Measurements from ENCODE around the gene CFAP46. TPM values are rescaled to one million over a fixed set of nuclear protein-coding genes. Genes with fewer than 3 reads are reported as not detected.

CFAP46 gene
- total and polyA plus RNA-seq, 4 donors, result 3.1 to 18.8 (median 7.1) TPM

GRCh38 chr10:132986978-132987377 lies 44.6 kb upstream of the CFAP46 start:
- Histone ChIP-seq H3K36me3 (ENCODE audit: control insufficient read depth in 4 of 4, insufficient read depth in 4 of 4, low read length in 4 of 4) (no peaks in the 10 kb centered on the region), H3K9me3 (ENCODE audit: control insufficient read depth in 4 of 4, insufficient read depth in 3 of 4, low read length in 3 of 4) (peaks cover 0 to 6% (median 0%) of the 10 kb centered on the region in 4 donors), H3K27ac (ENCODE audit: low read depth in 1 of 2, low read length in 1 of 2) (no peak overlapping the region), H3K4me3 (no peak overlapping the region), H3K9ac (ENCODE audit: insufficient read depth in 1 of 2, low read length in 2 of 2) (no peak overlapping the region), H3K4me1 (ENCODE audit: control insufficient read depth in 5 of 5, insufficient read depth in 5 of 5, low read length in 5 of 5) (peaks cover 0 to 8% (median 0%) of the 10 kb centered on the region in 5 donors), H3K27me3 (ENCODE audit: control insufficient read depth in 3 of 3, insufficient read depth in 3 of 3, low read length in 2 of 3) (peaks cover 0 to 9% (median 3%) of the 10 kb centered on the region in 3 donors)
- TF ChIP-seq CTCF (IDR thresholded peaks at IDR 0.05; ENCODE audit: control extremely low read depth, extremely low read depth), result no peak
- WGBS, 2 donors, result 79 to 84% methylated on average over 14 of the region's 14 CpGs
- DNase-seq (no peak), ATAC-seq (ENCODE audit: insufficient read depth, low FRiP score) (no peak)

- no peaks in the 10 kb centered on the region for H3K36me3 ChIP-seq (ENCODE audit: control insufficient read depth in 4 of 4, insufficient read depth in 4 of 4, low read length in 4 of 4)
- H3K9me3 ChIP-seq (ENCODE audit: control insufficient read depth in 4 of 4, insufficient read depth in 3 of 4, low read length in 3 of 4), result peaks cover 0 to 6% (median 0%) of the 10 kb centered on the region in 4 donors
- 86 to 91% methylated on average over 8 of the region's 8 CpGs for WGBS, 2 donors
- no peak for DNase-seq
- H3K9ac ChIP-seq (ENCODE audit: insufficient read depth in 1 of 2, low read length in 2 of 2), result no peak overlapping the region
- H3K4me3 ChIP-seq, result no peak overlapping the region
- no peak for ATAC-seq (ENCODE audit: insufficient read depth, low FRiP score)
- no peak for TF ChIP-seq CTCF (IDR thresholded peaks at IDR 0.05; ENCODE audit: control extremely low read depth, extremely low read depth)
- peaks cover 0 to 8% (median 0%) of the 10 kb centered on the region in 5 donors for H3K4me1 ChIP-seq (ENCODE audit: control insufficient read depth in 5 of 5, insufficient read depth in 5 of 5, low read length in 5 of 5)
- H3K27ac ChIP-seq (ENCODE audit: low read depth in 1 of 2, low read length in 1 of 2), result no peak overlapping the region
- H3K27me3 ChIP-seq (ENCODE audit: control insufficient read depth in 3 of 3, insufficient read depth in 3 of 3, low read length in 2 of 3), result peaks cover 0 to 10% (median 3%) of the 10 kb centered on the region in 3 donors
Observed at GRCh38 chr10:132986576-132986975, 44.2 kb upstream of the CFAP46 start.

GRCh38 chr10:132986076-132986475 lies 43.7 kb upstream of the CFAP46 start:
- no peak for ATAC-seq (ENCODE audit: insufficient read depth, low FRiP score)
- H3K9ac ChIP-seq (ENCODE audit: insufficient read depth in 1 of 2, low read length in 2 of 2), result no peak overlapping the region
- no peak overlapping the region for H3K27ac ChIP-seq (ENCODE audit: low read depth in 1 of 2, low read length in 1 of 2)
- WGBS, 2 donors, result 79 to 82% methylated on average over 8 of the region's 8 CpGs
- no peak overlapping the region for H3K4me3 ChIP-seq
- H3K9me3 ChIP-seq (ENCODE audit: control insufficient read depth in 4 of 4, insufficient read depth in 3 of 4, low read length in 3 of 4), result peaks cover 0 to 6% (median 0%) of the 10 kb centered on the region in 4 donors
- no peaks in the 10 kb centered on the region for H3K36me3 ChIP-seq (ENCODE audit: control insufficient read depth in 4 of 4, insufficient read depth in 4 of 4, low read length in 4 of 4)
- peaks cover 0 to 12% (median 3%) of the 10 kb centered on the region in 3 donors for H3K27me3 ChIP-seq (ENCODE audit: control insufficient read depth in 3 of 3, insufficient read depth in 3 of 3, low read length in 2 of 3)
- no peak for TF ChIP-seq CTCF (IDR thresholded peaks at IDR 0.05; ENCODE audit: control extremely low read depth, extremely low read depth)
- DNase-seq, result no peak
- peaks cover 0 to 3% (median 0%) of the 10 kb centered on the region in 5 donors for H3K4me1 ChIP-seq (ENCODE audit: control insufficient read depth in 5 of 5, insufficient read depth in 5 of 5, low read length in 5 of 5)

- Histone ChIP-seq H3K9ac (ENCODE audit: insufficient read depth in 1 of 2, low read length in 2 of 2) (no peak overlapping the region), H3K4me3 (no peak overlapping the region), H3K27ac (ENCODE audit: low read depth in 1 of 2, low read length in 1 of 2) (no peak overlapping the region), H3K4me1 (ENCODE audit: control insufficient read depth in 5 of 5, insufficient read depth in 5 of 5, low read length in 5 of 5) (no peaks in the 10 kb centered on the region), H3K36me3 (ENCODE audit: control insufficient read depth in 4 of 4, insufficient read depth in 4 of 4, low read length in 4 of 4) (no peaks in the 10 kb centered on the region), H3K27me3 (ENCODE audit: control insufficient read depth in 3 of 3, insufficient read depth in 3 of 3, low read length in 2 of 3) (peaks cover 0 to 12% (median 3%) of the 10 kb centered on the region in 3 donors), H3K9me3 (ENCODE audit: control insufficient read depth in 4 of 4, insufficient read depth in 3 of 4, low read length in 3 of 4) (peaks cover 0 to 6% (median 0%) of the 10 kb centered on the region in 4 donors)
- no peak for TF ChIP-seq CTCF (IDR thresholded peaks at IDR 0.05; ENCODE audit: control extremely low read depth, extremely low read depth)
- 80 to 85% methylated on average over 6 of the region's 6 CpGs for WGBS, 2 donors
- ATAC-seq (ENCODE audit: insufficient read depth, low FRiP score) (no peak), DNase-seq (no peak)
Observed at GRCh38 chr10:132985546-132985900, 43.2 kb upstream of the CFAP46 start.

All from lung (tissue), 12 donors.